ENCODE results near the gene FOXJ2.

FOXJ2 gene

GRCh38 chr12:8045952-8046944 is 13.7 kb downstream of the FOXJ2 start:
- Histone ChIP-seq H3K27me3 (ENCODE audit: insufficient read depth, low read length) (no peaks in the 10 kb centered on the region), H3K4me1 (ENCODE audit: insufficient read depth, low read length) (no peaks in the 10 kb centered on the region), H3K27ac (ENCODE audit: low read depth, low read length) (no peak overlapping the region), H3K4me3 (ENCODE audit: low read length) (no peak overlapping the region), H3K9me3 (ENCODE audit: insufficient read depth, low read depth, low read length) (no peaks in the 10 kb centered on the region), H3K9ac (ENCODE audit: low read depth, low read length) (no peak overlapping the region), H3K36me3 (ENCODE audit: insufficient read depth, low read length) (peaks cover 67% of the 10 kb centered on the region)
- 50% methylated on average over 8 of the region's 8 CpGs for WGBS

GRCh38 chr12:8047842-8048241 is 15.3 kb downstream of the FOXJ2 start:
- peaks cover 54% of the 10 kb centered on the region for H3K36me3 ChIP-seq (ENCODE audit: insufficient read depth, low read length)
- 96% methylated on average over 5 of the region's 5 CpGs for WGBS
- no peak overlapping the region for H3K9ac ChIP-seq (ENCODE audit: low read depth, low read length)
- H3K27ac ChIP-seq (ENCODE audit: low read depth, low read length): no peak overlapping the region
- no peaks in the 10 kb centered on the region for H3K9me3 ChIP-seq (ENCODE audit: insufficient read depth, low read depth, low read length)
- H3K4me1 ChIP-seq (ENCODE audit: insufficient read depth, low read length): no peaks in the 10 kb centered on the region
- H3K27me3 ChIP-seq (ENCODE audit: insufficient read depth, low read length): no peaks in the 10 kb centered on the region
- no peak overlapping the region for H3K4me3 ChIP-seq (ENCODE audit: low read length)

- H3K9ac ChIP-seq (ENCODE audit: low read depth, low read length): no peak overlapping the region
- H3K4me1 ChIP-seq (ENCODE audit: insufficient read depth, low read length): no peaks in the 10 kb centered on the region
- no peak overlapping the region for H3K4me3 ChIP-seq (ENCODE audit: low read length)
- 94% methylated on average over 4 of the region's 4 CpGs for WGBS
- no peak overlapping the region for H3K27ac ChIP-seq (ENCODE audit: low read depth, low read length)
- no peaks in the 10 kb centered on the region for H3K9me3 ChIP-seq (ENCODE audit: insufficient read depth, low read depth, low read length)
- H3K27me3 ChIP-seq (ENCODE audit: insufficient read depth, low read length): no peaks in the 10 kb centered on the region
- H3K36me3 ChIP-seq (ENCODE audit: insufficient read depth, low read length): peaks cover 54% of the 10 kb centered on the region
These were observed 16.4 kb downstream of the FOXJ2 start for GRCh38 chr12:8048906-8049305.

GRCh38 chr12:8050600-8051250 is 18.2 kb downstream of the FOXJ2 start:
- Histone ChIP-seq H3K4me3 (ENCODE audit: low read length) (no peak overlapping the region), H3K9ac (ENCODE audit: low read depth, low read length) (no peak overlapping the region), H3K9me3 (ENCODE audit: insufficient read depth, low read depth, low read length) (no peaks in the 10 kb centered on the region), H3K4me1 (ENCODE audit: insufficient read depth, low read length) (no peaks in the 10 kb centered on the region), H3K27me3 (ENCODE audit: insufficient read depth, low read length) (no peaks in the 10 kb centered on the region), H3K36me3 (ENCODE audit: insufficient read depth, low read length) (peaks cover 53% of the 10 kb centered on the region), H3K27ac (ENCODE audit: low read depth, low read length) (no peak overlapping the region)
- whole genome bisulfite sequencing: 89% methylated on average over 5 of the region's 7 CpGs

- H3K36me3 ChIP-seq (ENCODE audit: insufficient read depth, low read length): peaks cover 44% of the 10 kb centered on the region
- no peak overlapping the region for H3K4me3 ChIP-seq (ENCODE audit: low read length)
- no peak overlapping the region for H3K9ac ChIP-seq (ENCODE audit: low read depth, low read length)
- no peaks in the 10 kb centered on the region for H3K4me1 ChIP-seq (ENCODE audit: insufficient read depth, low read length)
- H3K9me3 ChIP-seq (ENCODE audit: insufficient read depth, low read depth, low read length): no peaks in the 10 kb centered on the region
- 91% methylated on average over 7 of the region's 7 CpGs for WGBS
- no peak overlapping the region for H3K27ac ChIP-seq (ENCODE audit: low read depth, low read length)
- H3K27me3 ChIP-seq (ENCODE audit: insufficient read depth, low read length): no peaks in the 10 kb centered on the region
These were observed 20.2 kb downstream of the FOXJ2 start for GRCh38 chr12:8052679-8053078.

GRCh38 chr12:8054816-8055215 is 22.3 kb downstream of the FOXJ2 start:
- 92% methylated on average over 2 of the region's 2 CpGs for WGBS
- H3K4me3 ChIP-seq (ENCODE audit: low read length): no peak overlapping the region
- no peaks in the 10 kb centered on the region for H3K4me1 ChIP-seq (ENCODE audit: insufficient read depth, low read length)
- H3K27ac ChIP-seq (ENCODE audit: low read depth, low read length): no peak overlapping the region
- H3K36me3 ChIP-seq (ENCODE audit: insufficient read depth, low read length): peaks cover 22% of the 10 kb centered on the region
- no peak overlapping the region for H3K9ac ChIP-seq (ENCODE audit: low read depth, low read length)
- no peaks in the 10 kb centered on the region for H3K27me3 ChIP-seq (ENCODE audit: insufficient read depth, low read length)
- H3K9me3 ChIP-seq (ENCODE audit: insufficient read depth, low read depth, low read length): no peaks in the 10 kb centered on the region

GRCh38 chr12:8057306-8057705 is 24.8 kb downstream of the FOXJ2 start:
- no peaks in the 10 kb centered on the region for H3K9me3 ChIP-seq (ENCODE audit: insufficient read depth, low read depth, low read length)
- no peak overlapping the region for H3K27ac ChIP-seq (ENCODE audit: low read depth, low read length)
- no peak overlapping the region for H3K9ac ChIP-seq (ENCODE audit: low read depth, low read length)
- H3K4me1 ChIP-seq (ENCODE audit: insufficient read depth, low read length): no peaks in the 10 kb centered on the region
- H3K36me3 ChIP-seq (ENCODE audit: insufficient read depth, low read length): peaks cover 18% of the 10 kb centered on the region; the same call in 1 of the 2 replicates
- H3K27me3 ChIP-seq (ENCODE audit: insufficient read depth, low read length): no peaks in the 10 kb centered on the region
- no peak overlapping the region for H3K4me3 ChIP-seq (ENCODE audit: low read length)
- 88% methylated on average over 1 of the region's 2 CpGs for WGBS

GRCh38 chr12:8057839-8058238 is 25.3 kb downstream of the FOXJ2 start:
- Histone ChIP-seq H3K36me3 (ENCODE audit: insufficient read depth, low read length) (peaks cover 18% of the 10 kb centered on the region; the same call in 1 of the 2 replicates), H3K27me3 (ENCODE audit: insufficient read depth, low read length) (no peaks in the 10 kb centered on the region), H3K4me1 (ENCODE audit: insufficient read depth, low read length) (no peaks in the 10 kb centered on the region), H3K27ac (ENCODE audit: low read depth, low read length) (no peak overlapping the region), H3K4me3 (ENCODE audit: low read length) (no peak overlapping the region), H3K9me3 (ENCODE audit: insufficient read depth, low read depth, low read length) (no peaks in the 10 kb centered on the region), H3K9ac (ENCODE audit: low read depth, low read length) (no peak overlapping the region)
- 80% methylated on average over 3 of the region's 4 CpGs for WGBS

GRCh38 chr12:8058506-8058905 is 26.0 kb downstream of the FOXJ2 start:
- WGBS: 64% methylated on average over 6 of the region's 6 CpGs

GRCh38 chr12:8064131-8064530 is 31.6 kb downstream of the FOXJ2 start:
- no peaks in the 10 kb centered on the region for H3K36me3 ChIP-seq (ENCODE audit: insufficient read depth, low read length)
- no peak overlapping the region for H3K9ac ChIP-seq (ENCODE audit: low read depth, low read length)
- no peak overlapping the region for H3K4me3 ChIP-seq (ENCODE audit: low read length)
- no peaks in the 10 kb centered on the region for H3K27me3 ChIP-seq (ENCODE audit: insufficient read depth, low read length)
- H3K27ac ChIP-seq (ENCODE audit: low read depth, low read length): no peak overlapping the region
- no peaks in the 10 kb centered on the region for H3K4me1 ChIP-seq (ENCODE audit: insufficient read depth, low read length)
- no peaks in the 10 kb centered on the region for H3K9me3 ChIP-seq (ENCODE audit: insufficient read depth, low read depth, low read length)

More at GRCh38 chr12:8058506-8058905, 26.0 kb downstream of the FOXJ2 start:
- peaks cover 13% of the 10 kb centered on the region; the same call in 1 of the 2 replicates for H3K36me3 ChIP-seq (ENCODE audit: insufficient read depth, low read length)
- no peaks in the 10 kb centered on the region for H3K27me3 ChIP-seq (ENCODE audit: insufficient read depth, low read length)
- H3K4me1 ChIP-seq (ENCODE audit: insufficient read depth, low read length): no peaks in the 10 kb centered on the region
- no peak overlapping the region for H3K9ac ChIP-seq (ENCODE audit: low read depth, low read length)
- no peak overlapping the region for H3K4me3 ChIP-seq (ENCODE audit: low read length)
- H3K27ac ChIP-seq (ENCODE audit: low read depth, low read length): no peak overlapping the region
- H3K9me3 ChIP-seq (ENCODE audit: insufficient read depth, low read depth, low read length): no peaks in the 10 kb centered on the region

GRCh38 chr12:8065991-8066594 is 33.6 kb downstream of the FOXJ2 start, which contains the start of gene C3AR1:
C3AR1 (minus strand) TSS chr12:8066359; CDS start chr12:8060185, 6,174 bp downstream.
- H3K36me3 ChIP-seq (ENCODE audit: insufficient read depth, low read length): no peaks in the 10 kb centered on the region
- H3K9ac ChIP-seq (ENCODE audit: low read depth, low read length): no peak within 1 kb of the TSS
- WGBS: 86% methylated on average over 2 of the region's 2 CpGs
- no peaks in the 10 kb centered on the region for H3K27me3 ChIP-seq (ENCODE audit: insufficient read depth, low read length)
- no peaks in the 10 kb centered on the region for H3K4me1 ChIP-seq (ENCODE audit: insufficient read depth, low read length)
- H3K4me3 ChIP-seq (ENCODE audit: low read length): no peak within 1 kb of the TSS
- H3K9me3 ChIP-seq (ENCODE audit: insufficient read depth, low read depth, low read length): no peaks in the 10 kb centered on the region
- H3K27ac ChIP-seq (ENCODE audit: low read depth, low read length): no peak within 1 kb of the TSS
